Astrocyte (in vitro differentiated cells and primary cell): ENCODE measurements around the gene NPDC1. TPM values are rescaled to one million over a fixed set of nuclear protein-coding genes. Genes with fewer than 3 reads are reported as not detected.
A peak's percentile ranks its signal among the peaks of the same experiment; 100 is the strongest.

ENCODE experiments used
- DNase-seq: peaks from one replicate; pipeline ENCODE4 v3.0.0-alpha.2; 2010; ENCODE audit warnings: low read depth
- FAIRE-seq: peaks from 2 replicates; lab custom pipeline; 2011; peaks lifted over from hg19 to GRCh38; lab: Jason Lieb, UNC
- H2AFZ ChIP-seq: 2 replicates; pipeline ENCODE4 v1.6.0; 2012; ENCODE audit warnings: low read depth, low read length, inconsistent platforms
- H3K27ac ChIP-seq: 2 replicates; pipeline ENCODE4 v1.5.1; 2011; ENCODE audit warnings: low read depth, low read length, inconsistent platforms
- H3K27me3 ChIP-seq: 2 replicates; pipeline ENCODE4 v1.6.0; 2011; ENCODE audit warnings: low read length, inconsistent platforms; ENCODE audit not compliant: insufficient read depth
- H3K36me3 ChIP-seq: 2 replicates; pipeline ENCODE4 v1.5.1; 2011; ENCODE audit warnings: low read length, inconsistent platforms; ENCODE audit not compliant: insufficient read depth
- H3K4me1 ChIP-seq: 2 replicates; pipeline ENCODE4 v1.5.1; 2011; ENCODE audit warnings: low read length, inconsistent platforms; ENCODE audit not compliant: insufficient read depth
- H3K4me2 ChIP-seq: 2 replicates; pipeline ENCODE4 v1.6.0; 2012; ENCODE audit warnings: low read length, inconsistent platforms
- H3K4me3 ChIP-seq: 2 replicates; pipeline ENCODE4 v1.5.1; 2011; ENCODE audit warnings: low read depth, mild to moderate bottlenecking, low read length, inconsistent platforms; ENCODE audit not compliant: insufficient read depth
- H3K79me2 ChIP-seq: 2 replicates; pipeline ENCODE4 v1.6.0; 2012; ENCODE audit warnings: mild to moderate bottlenecking, low read length, inconsistent platforms; ENCODE audit not compliant: insufficient read depth
- H3K9ac ChIP-seq: 2 replicates; pipeline ENCODE4 v1.6.0; 2012; ENCODE audit warnings: mild to moderate bottlenecking, low read length, inconsistent platforms
- H3K9me3 ChIP-seq: 2 replicates; pipeline ENCODE4 v1.5.1; 2012; ENCODE audit warnings: low read depth, mild to moderate bottlenecking, low read length, inconsistent platforms; ENCODE audit not compliant: insufficient read depth
- H4K20me1 ChIP-seq: 2 replicates; pipeline ENCODE4 v1.6.0; 2012; ENCODE audit warnings: low read length, inconsistent platforms; ENCODE audit not compliant: insufficient read depth
- H3K27ac Mint-ChIP-seq: one replicate; pipeline ENCODE4 v1.8.0; 2021; ENCODE audit warnings: mild to moderate bottlenecking, mixed read lengths; ENCODE audit not compliant: unreplicated experiment
- H3K27me3 Mint-ChIP-seq: one replicate; pipeline ENCODE4 v1.8.0; 2021; ENCODE audit warnings: low read depth, mixed read lengths; ENCODE audit not compliant: unreplicated experiment
- H3K36me3 Mint-ChIP-seq: one replicate; pipeline ENCODE4 v1.8.0; 2021; ENCODE audit warnings: low read depth, mixed read lengths; ENCODE audit not compliant: unreplicated experiment
- H3K4me1 Mint-ChIP-seq: one replicate; pipeline ENCODE4 v1.8.0; 2021; ENCODE audit warnings: low read depth, mixed read lengths; ENCODE audit not compliant: unreplicated experiment
- H3K4me3 Mint-ChIP-seq: one replicate; pipeline ENCODE4 v1.8.0; 2021; ENCODE audit warnings: mild to moderate bottlenecking, moderate library complexity, mixed read lengths; ENCODE audit not compliant: unreplicated experiment
- H3K9me3 Mint-ChIP-seq: one replicate; pipeline ENCODE4 v1.8.0; 2021; ENCODE audit warnings: mild to moderate bottlenecking, mixed read lengths; ENCODE audit not compliant: unreplicated experiment
- CTCF ChIP-seq: IDR thresholded peaks from 2 replicates; pipeline ENCODE4 v1.5.1; 2011; ENCODE audit warnings: low read depth, mild to moderate bottlenecking, inconsistent platforms, low read length, moderate library complexity; ENCODE audit not compliant: insufficient read depth
- EZH2 ChIP-seq: IDR thresholded peaks from 2 replicates; pipeline ENCODE4 v1.6.1; 2012; ENCODE audit warnings: mild to moderate bottlenecking, low read length, inconsistent platforms; ENCODE audit not compliant: insufficient read depth
- total RNA-seq: library from RNA; stranded (reverse); gene quantifications from 2 replicates; pipeline ENCODE4 v1.2.1, GENCODE V29; 2021

Gene NPDC1
- total RNA-seq, 1 donor from 2014 or later, result 66.8 TPM

- Mint-ChIP-seq H3K27ac (no peak overlapping the region), H3K36me3 (no peaks in the 10 kb centered on the region), H3K4me3 (no peak overlapping the region), H3K27me3 (no peaks in the 10 kb centered on the region), H3K4me1 (peaks cover 11% of the 10 kb centered on the region), H3K9me3 (no peaks in the 10 kb centered on the region)
- no peak overlapping the region for H3K4me3 ChIP-seq
- peak overlapping the region; percentile 66 for H3K4me2 ChIP-seq
- H3K27me3 ChIP-seq, result no peaks in the 10 kb centered on the region
- peaks cover 8% of the 10 kb centered on the region for H3K79me2 ChIP-seq
- no peak overlapping the region for H3K27ac ChIP-seq
- no peak overlapping the region for H3K9ac ChIP-seq
- H3K36me3 ChIP-seq, result no peaks in the 10 kb centered on the region
- peaks cover 12% of the 10 kb centered on the region for H4K20me1 ChIP-seq
- no peak for TF ChIP-seq CTCF
- no peak for TF ChIP-seq EZH2
- H3K9me3 ChIP-seq, result no peaks in the 10 kb centered on the region
- peaks cover 42% of the 10 kb centered on the region for H3K4me1 ChIP-seq
- DNase-seq (no peak), FAIRE-seq (no peak)
- peak overlapping the region; percentile 28 for H2AFZ ChIP-seq
Observed at GRCh38 chr9:136997830-136998234, 48.1 kb downstream of the NPDC1 start.

- no peak overlapping the region for H3K27ac Mint-ChIP-seq
- FAIRE-seq, result no peak
- no peak overlapping the region for H3K4me3 Mint-ChIP-seq
Observed at GRCh38 chr9:136997371-136997770, 48.6 kb downstream of the NPDC1 start.

GRCh38 chr9:136996361-136997292 is 49.4 kb downstream of the NPDC1 start, which contains the start of gene CLIC3:
Gene CLIC3, minus strand, starts transcription at chr9:136996568. Its CDS starts 25 bp downstream, at chr9:136996543.
- no peak within 1 kb of the TSS for H2AFZ ChIP-seq
- Mint-ChIP-seq H3K9me3 (no peaks in the 10 kb centered on the region), H3K27ac (no peak within 1 kb of the TSS), H3K27me3 (peaks cover under 1% of the 10 kb centered on the region), H3K36me3 (no peaks in the 10 kb centered on the region), H3K4me1 (peaks cover 11% of the 10 kb centered on the region), H3K4me3 (no peak within 1 kb of the TSS)
- peaks cover 12% of the 10 kb centered on the region for H4K20me1 ChIP-seq
- no peak for DNase-seq
- no peak within 1 kb of the TSS for H3K4me3 ChIP-seq
- H3K27me3 ChIP-seq, result no peaks in the 10 kb centered on the region
- no peak within 1 kb of the TSS for H3K9ac ChIP-seq
- FAIRE-seq, result no peak
- no peaks in the 10 kb centered on the region for H3K9me3 ChIP-seq
- H3K27ac ChIP-seq, result no peak within 1 kb of the TSS
- H3K36me3 ChIP-seq, result no peaks in the 10 kb centered on the region
- H3K79me2 ChIP-seq, result peaks cover 13% of the 10 kb centered on the region
- TF ChIP-seq CTCF, result no peak
- TF ChIP-seq EZH2, result no peak
- H3K4me1 ChIP-seq, result peaks cover 45% of the 10 kb centered on the region
- peak within 1 kb of the TSS; percentile 66 for H3K4me2 ChIP-seq

More at GRCh38 chr9:136997371-136997770, 48.6 kb downstream of the NPDC1 start:
- Histone ChIP-seq H3K4me2 (peak overlapping the region; percentile 66), H3K36me3 (no peaks in the 10 kb centered on the region), H4K20me1 (peaks cover 12% of the 10 kb centered on the region), H2AFZ (no peak overlapping the region), H3K79me2 (peaks cover 12% of the 10 kb centered on the region), H3K27me3 (no peaks in the 10 kb centered on the region), H3K27ac (no peak overlapping the region), H3K4me3 (no peak overlapping the region), H3K9me3 (no peaks in the 10 kb centered on the region), H3K4me1 (peaks cover 45% of the 10 kb centered on the region), H3K9ac (no peak overlapping the region)
- peaks cover 11% of the 10 kb centered on the region for H3K4me1 Mint-ChIP-seq
- H3K36me3 Mint-ChIP-seq, result no peaks in the 10 kb centered on the region
- no peaks in the 10 kb centered on the region for H3K27me3 Mint-ChIP-seq
- no peaks in the 10 kb centered on the region for H3K9me3 Mint-ChIP-seq
- DNase-seq, result no peak
- no peak for TF ChIP-seq EZH2
